Nephron progenitor cell (in vitro differentiated cells): Measurements from ENCODE around the gene CHRNG.

Source experiments
- DNase-seq: peaks from one replicate; pipeline ENCODE4 v3.0.0; 2021
- H3K27ac Mint-ChIP-seq: 2 replicates; pipeline ENCODE4 v1.8.0; 2021; ENCODE audit warnings: mild to moderate bottlenecking, moderate library complexity, mixed read lengths
- H3K27me3 Mint-ChIP-seq: 2 replicates; pipeline ENCODE4 v1.8.0; 2021; ENCODE audit warnings: mild to moderate bottlenecking, low read depth, mixed read lengths; ENCODE audit not compliant: poor library complexity
- H3K36me3 Mint-ChIP-seq: 2 replicates; pipeline ENCODE4 v1.8.0; 2021; ENCODE audit warnings: low read depth, mixed read lengths
- H3K4me1 Mint-ChIP-seq: 2 replicates; pipeline ENCODE4 v1.8.0; 2021; ENCODE audit warnings: mixed read lengths
- H3K4me3 Mint-ChIP-seq: 2 replicates; pipeline ENCODE4 v1.8.0; 2021; ENCODE audit warnings: mild to moderate bottlenecking, moderate library complexity, mixed read lengths
- H3K9me3 Mint-ChIP-seq: 2 replicates; pipeline ENCODE4 v1.8.0; 2021; ENCODE audit warnings: mild to moderate bottlenecking, moderate library complexity, mixed read lengths
- TF ChIP-seq, protein P1 (sequence below): fragments of 200-600 bp; sonication (generic); IDR thresholded peaks from 2 replicates; pipeline ENCODE4 v1.5.0; 2021; ENCODE audit warnings: antibody characterized with exemption

The CHRNG gene

GRCh38 chr2:232518844-232519243 is 20.6 kb upstream of the CHRNG start:
- Mint-ChIP-seq H3K27me3 (peaks cover 88% of the 10 kb centered on the region), H3K36me3 (no peaks in the 10 kb centered on the region), H3K4me3 (no peak overlapping the region), H3K9me3 (no peaks in the 10 kb centered on the region), H3K4me1 (peaks cover 48% of the 10 kb centered on the region), H3K27ac (no peak overlapping the region)
- no peak for DNase-seq
- TF ChIP-seq, protein P1, sequence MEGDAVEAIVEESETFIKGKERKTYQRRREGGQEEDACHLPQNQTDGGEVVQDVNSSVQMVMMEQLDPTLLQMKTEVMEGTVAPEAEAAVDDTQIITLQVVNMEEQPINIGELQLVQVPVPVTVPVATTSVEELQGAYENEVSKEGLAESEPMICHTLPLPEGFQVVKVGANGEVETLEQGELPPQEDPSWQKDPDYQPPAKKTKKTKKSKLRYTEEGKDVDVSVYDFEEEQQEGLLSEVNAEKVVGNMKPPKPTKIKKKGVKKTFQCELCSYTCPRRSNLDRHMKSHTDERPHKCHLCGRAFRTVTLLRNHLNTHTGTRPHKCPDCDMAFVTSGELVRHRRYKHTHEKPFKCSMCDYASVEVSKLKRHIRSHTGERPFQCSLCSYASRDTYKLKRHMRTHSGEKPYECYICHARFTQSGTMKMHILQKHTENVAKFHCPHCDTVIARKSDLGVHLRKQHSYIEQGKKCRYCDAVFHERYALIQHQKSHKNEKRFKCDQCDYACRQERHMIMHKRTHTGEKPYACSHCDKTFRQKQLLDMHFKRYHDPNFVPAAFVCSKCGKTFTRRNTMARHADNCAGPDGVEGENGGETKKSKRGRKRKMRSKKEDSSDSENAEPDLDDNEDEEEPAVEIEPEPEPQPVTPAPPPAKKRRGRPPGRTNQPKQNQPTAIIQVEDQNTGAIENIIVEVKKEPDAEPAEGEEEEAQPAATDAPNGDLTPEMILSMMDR = no peak

GRCh38 chr2:232519581-232520438 is 19.7 kb upstream of the CHRNG start, which contains the start of gene PRSS56:
Gene PRSS56, plus strand, starts transcription at chr2:232520388. Its CDS starts 211 bp downstream, at chr2:232520599.
- Mint-ChIP-seq H3K4me1 (peaks cover 48% of the 10 kb centered on the region), H3K27me3 (peaks cover 80% of the 10 kb centered on the region), H3K27ac (no peak within 1 kb of the TSS), H3K36me3 (no peaks in the 10 kb centered on the region), H3K9me3 (no peaks in the 10 kb centered on the region), H3K4me3 (no peak within 1 kb of the TSS)
- no peak for DNase-seq
- TF ChIP-seq, protein P1 = no peak

DNA sequence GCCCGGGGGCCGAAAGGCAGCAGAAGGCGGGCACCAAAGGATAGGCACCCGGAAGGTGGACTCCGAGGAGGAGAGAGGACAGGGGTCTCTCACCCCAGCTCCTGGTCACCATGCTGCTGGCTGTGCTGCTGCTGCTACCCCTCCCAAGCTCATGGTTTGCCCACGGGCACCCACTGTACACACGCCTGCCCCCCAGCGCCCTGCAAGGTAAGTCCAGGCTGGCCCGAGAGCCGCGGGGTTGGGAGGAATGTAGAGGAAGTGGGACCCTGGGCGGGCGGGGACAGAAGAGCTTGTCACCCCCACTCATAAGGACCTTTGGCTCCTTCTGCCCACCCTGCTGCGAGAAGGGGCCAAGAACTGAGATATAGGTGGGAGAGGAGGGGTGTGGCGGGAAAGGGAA is 19.0 kb upstream of the CHRNG start:
- TF ChIP-seq, protein P1 = no peak
- Mint-ChIP-seq H3K4me3 (no peak overlapping the region), H3K36me3 (no peaks in the 10 kb centered on the region), H3K27me3 (peaks cover 73% of the 10 kb centered on the region), H3K4me1 (peaks cover 45% of the 10 kb centered on the region), H3K27ac (no peak overlapping the region), H3K9me3 (no peaks in the 10 kb centered on the region)
- DNase-seq = no peak

DNA sequence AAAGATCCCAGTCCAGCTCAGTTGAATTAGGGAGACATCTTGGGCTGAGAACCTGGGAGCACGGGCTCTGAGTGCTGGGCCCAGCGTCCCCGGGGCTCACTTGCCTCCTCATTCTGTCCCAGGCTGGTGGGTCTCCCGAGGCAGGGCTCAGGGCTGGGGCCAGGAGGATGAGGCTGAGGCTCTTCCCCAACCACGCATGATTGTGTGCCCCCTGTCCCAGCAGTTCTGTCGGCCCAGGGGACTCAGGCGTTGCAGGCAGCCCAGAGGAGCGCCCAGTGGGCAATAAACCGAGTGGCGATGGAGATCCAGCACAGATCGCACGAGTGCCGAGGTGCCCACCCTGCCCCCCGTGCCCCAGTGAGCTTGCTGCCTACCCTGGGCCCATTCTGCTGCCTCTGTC is 18.4 kb upstream of the CHRNG start:
- H3K36me3 Mint-ChIP-seq = no peaks in the 10 kb centered on the region
- TF ChIP-seq, protein P1 = no peak
- peaks cover 68% of the 10 kb centered on the region for H3K27me3 Mint-ChIP-seq
- no peak overlapping the region for H3K4me3 Mint-ChIP-seq
- H3K9me3 Mint-ChIP-seq = no peaks in the 10 kb centered on the region
- H3K4me1 Mint-ChIP-seq = peaks cover 42% of the 10 kb centered on the region
- no peak for DNase-seq
- H3K27ac Mint-ChIP-seq = no peak overlapping the region

GRCh38 chr2:232521959-232522622 is 17.4 kb upstream of the CHRNG start:
- Mint-ChIP-seq H3K27ac (no peak overlapping the region), H3K27me3 (peaks cover 59% of the 10 kb centered on the region), H3K9me3 (no peaks in the 10 kb centered on the region), H3K4me1 (peaks cover 42% of the 10 kb centered on the region), H3K36me3 (no peaks in the 10 kb centered on the region), H3K4me3 (no peak overlapping the region)
- TF ChIP-seq, protein P1 = peak; percentile 89
- DNase-seq = peak; percentile 87
